HG02885 (cell line): ENCODE results near the gene ACSM2A.
"Not testable (repeated sequence)": the region's sequence is repeated elsewhere in the genome, so short reads cannot be mapped to it uniquely, and the experiment has no call there.

Source experiments
- ATAC-seq: cut with Tn5 transposase; IDR thresholded peaks from one replicate; pipeline ENCODE4 v1.9.1; 2021; ENCODE audit warnings: mild to moderate bottlenecking; ENCODE audit not compliant: unreplicated experiment, poor library complexity

ACSM2A gene, protein sequence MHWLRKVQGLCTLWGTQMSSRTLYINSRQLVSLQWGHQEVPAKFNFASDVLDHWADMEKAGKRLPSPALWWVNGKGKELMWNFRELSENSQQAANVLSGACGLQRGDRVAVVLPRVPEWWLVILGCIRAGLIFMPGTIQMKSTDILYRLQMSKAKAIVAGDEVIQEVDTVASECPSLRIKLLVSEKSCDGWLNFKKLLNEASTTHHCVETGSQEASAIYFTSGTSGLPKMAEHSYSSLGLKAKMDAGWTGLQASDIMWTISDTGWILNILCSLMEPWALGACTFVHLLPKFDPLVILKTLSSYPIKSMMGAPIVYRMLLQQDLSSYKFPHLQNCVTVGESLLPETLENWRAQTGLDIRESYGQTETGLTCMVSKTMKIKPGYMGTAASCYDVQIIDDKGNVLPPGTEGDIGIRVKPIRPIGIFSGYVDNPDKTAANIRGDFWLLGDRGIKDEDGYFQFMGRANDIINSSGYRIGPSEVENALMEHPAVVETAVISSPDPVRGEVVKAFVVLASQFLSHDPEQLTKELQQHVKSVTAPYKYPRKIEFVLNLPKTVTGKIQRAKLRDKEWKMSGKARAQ

GRCh38 chr16:20451364-20451763 lies at the start of gene ACSM2A:
Gene ACSM2A, plus strand, starts transcription at chr16:20451521. Its CDS starts 8,594 bp downstream, at chr16:20460115.
- ATAC-seq = not testable (repeated sequence)

GRCh38 chr16:20402651-20403050 lies 48.7 kb upstream of the ACSM2A start:
- no peak for ATAC-seq

DNA sequence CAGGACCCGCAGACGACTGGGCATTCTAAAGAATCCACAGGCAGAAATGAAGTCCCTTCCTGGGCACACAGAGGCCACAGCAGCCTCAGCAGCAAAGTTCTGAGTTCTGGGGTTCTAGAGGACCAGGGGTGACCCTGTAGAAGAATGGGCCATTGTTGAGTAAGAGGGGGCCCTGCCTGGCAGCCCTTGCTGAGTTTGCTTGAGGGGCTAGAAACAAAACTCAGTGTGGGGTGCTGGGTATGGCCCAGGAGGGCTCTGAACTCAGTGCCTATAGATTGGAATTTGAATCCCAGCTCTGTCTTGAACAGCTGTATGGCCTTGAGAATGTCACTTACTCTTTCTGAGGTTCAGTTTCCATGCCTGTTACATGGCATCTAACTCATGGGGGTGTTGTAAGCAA lies 46.7 kb upstream of the ACSM2A start, which contains the start of gene PDILT:
PDILT (minus strand) TSS at position 101 of the 400 bp plus-strand sequence. CDS start 5,437 bp downstream, outside the sequence.
- no peak for ATAC-seq

DNA sequence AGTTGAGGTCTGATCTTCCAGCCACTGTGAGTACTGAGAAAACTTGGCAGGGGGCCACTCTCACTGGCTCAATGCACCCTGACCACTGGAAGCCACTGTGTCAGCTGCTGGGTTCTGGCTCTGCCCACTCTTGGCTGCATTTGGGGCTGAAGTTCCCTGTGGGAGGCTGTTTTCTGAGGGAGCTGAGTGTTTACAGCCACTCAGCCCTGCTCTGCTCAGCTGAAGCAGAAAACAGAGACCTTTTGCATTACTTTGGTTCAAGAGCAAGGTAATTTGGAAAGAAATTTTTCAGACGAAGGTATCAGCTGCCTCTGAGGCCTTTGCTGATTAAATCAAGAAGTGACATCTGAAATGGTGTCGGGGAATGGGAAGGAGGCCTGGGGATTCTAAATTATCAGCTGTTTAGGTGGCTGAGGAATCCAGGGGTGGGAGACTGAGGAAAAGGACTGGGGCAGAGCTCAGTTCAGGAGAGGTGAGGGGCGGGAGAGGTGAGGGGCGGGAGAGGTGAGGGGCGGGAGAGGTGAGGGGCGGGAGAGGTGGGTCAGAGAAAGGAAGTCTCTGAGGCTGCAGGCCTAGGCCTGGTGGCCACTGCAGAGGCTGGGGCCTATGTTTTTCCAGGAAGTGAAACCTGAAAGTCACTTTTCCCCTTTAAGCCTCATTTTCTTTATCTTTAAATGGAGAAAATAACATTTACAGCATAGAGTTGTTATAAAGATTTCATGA lies 41.8 kb upstream of the ACSM2A start, which contains the start of gene ACSM5:
ACSM5 (plus strand) TSS at position 137 of the 723 bp plus-strand sequence. CDS start 1,951 bp downstream, outside the sequence.
- ATAC-seq = peak; percentile 51

GRCh38 chr16:20410121-20410723 lies 41.1 kb upstream of the ACSM2A start:
- ATAC-seq = peak; percentile 80

DNA sequence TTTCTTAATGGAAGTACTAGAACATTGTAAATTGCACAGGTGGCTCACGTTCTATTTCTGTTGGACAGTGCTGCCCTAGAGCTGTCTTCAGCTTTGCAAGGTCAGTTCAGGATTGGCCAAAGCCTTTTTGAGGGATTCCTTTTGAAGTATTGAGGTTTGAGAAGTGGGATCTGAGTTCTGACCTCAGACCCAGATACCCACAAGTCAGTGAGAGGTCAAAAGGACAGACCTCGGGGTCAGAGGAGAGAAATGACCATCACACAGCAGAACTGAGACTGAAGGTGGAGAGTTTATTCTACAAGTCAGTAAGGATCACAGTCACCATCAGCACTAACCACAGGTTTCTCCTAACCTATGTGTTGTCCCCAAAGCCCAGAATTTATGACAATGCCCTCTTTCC lies 40.3 kb upstream of the ACSM2A start:
- ATAC-seq = no peak

DNA sequence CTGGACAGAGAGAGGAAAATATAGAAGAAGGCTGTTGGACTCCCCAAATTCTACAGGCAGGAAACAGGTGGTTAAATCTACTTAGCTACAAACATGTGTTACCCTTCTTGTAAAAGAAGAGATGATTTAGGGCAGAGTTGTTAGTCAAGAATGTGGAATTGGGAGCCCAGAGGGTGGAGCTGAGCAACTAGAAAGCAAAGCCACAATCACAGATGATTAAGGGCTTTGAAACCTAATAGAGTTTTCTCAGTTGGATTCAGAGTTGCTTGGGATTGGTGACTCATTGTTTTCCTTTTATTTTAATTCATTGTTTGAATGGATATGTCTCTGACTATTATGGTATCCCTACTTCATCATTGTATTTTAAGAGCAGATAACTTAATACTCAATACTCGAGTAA lies 35.8 kb upstream of the ACSM2A start:
- ATAC-seq = no peak

- ATAC-seq = not testable (repeated sequence)
These were observed 32.2 kb upstream of the ACSM2A start for GRCh38 chr16:20419093-20419492.

DNA sequence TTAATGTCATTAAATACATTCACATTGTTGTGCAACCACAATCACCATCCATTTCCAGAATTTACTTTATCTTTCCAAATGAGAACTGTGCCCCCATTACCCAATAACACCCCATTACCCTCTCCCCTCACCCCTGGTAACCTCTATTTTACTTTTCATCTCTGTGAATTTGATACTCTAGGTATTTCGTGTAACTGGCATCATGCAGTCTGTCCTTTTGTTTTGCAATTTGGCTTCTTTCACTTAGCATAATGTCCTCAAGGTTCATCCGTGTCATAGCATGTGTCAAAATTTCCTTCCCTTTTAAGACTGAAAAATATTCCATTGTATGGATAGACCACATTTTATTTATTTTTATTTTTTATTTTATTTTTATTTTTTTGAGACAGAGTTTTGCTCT lies 29.6 kb upstream of the ACSM2A start:
- not testable (repeated sequence) for ATAC-seq

DNA sequence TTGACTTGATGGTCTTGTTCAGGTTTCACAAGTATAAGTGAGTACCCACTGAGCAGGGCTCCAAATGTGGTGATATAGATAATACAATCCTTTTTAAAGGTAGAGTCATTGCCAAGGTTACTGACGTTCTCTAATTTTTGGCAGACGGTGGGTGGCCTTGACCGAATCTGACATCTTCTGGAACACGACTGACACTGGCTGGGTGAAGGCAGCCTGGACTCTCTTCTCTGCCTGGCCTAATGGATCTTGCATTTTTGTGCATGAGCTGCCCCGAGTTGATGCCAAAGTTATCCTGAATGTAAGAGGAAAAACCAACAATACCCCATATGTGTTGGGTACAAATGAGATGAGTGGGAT lies 27.6 kb upstream of the ACSM2A start:
- not testable (repeated sequence) for ATAC-seq

DNA sequence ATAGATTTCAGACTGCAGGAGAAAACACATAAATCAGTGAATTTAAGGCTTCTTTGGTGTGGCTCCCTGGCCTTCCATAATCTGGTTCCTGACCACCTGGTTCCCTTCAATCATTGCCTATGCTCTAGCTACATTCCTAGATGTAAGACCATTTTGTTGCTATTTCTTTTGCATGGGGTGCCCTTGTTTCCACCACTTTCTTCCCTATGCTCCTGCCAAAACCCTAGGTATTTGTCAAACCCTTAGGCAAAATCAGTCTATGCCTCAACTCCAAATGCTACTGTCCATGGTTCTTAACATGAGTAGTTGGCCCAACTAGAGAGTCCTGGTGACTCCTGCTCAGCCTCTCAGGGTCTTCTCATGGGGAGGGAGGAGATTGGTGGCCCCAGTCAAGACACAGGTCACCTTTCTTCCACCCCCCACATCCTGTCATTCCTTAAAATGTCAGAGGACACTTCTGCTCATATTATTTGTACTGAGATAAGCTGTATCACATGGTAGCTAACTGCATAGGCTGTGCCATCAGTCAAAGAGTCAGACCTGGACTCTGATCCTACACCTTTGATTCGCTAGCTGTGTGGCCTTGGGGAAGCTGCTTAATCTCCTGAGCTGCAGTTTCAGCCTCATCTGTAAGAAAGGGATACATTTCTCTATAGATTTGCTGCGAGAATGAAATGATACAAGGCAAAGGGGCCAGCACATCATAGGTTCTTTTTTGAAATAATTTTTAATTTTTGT lies 27.0 kb upstream of the ACSM2A start:
- ATAC-seq = no peak

GRCh38 chr16:20427401-20427797 lies 23.9 kb upstream of the ACSM2A start:
- ATAC-seq = not testable (repeated sequence)

DNA sequence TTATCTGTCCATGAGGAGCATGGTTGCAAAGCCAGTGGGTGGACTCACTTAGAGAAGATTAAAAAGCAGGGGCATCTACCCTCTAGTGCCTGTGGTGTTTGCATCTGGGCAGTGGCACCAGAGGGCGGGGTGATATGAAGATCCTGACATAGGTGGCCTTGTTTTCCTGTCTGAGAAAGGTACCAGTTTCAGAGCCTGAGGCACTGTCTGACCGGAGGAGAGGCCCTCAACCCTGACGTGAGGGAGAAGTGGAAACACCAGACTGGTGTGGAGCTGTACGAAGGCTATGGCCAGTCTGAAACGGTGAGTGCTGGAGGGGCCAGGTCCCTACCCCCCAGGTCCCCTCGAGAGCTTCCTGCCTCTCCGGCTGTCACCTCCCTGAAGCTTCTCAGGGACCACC lies 21.8 kb upstream of the ACSM2A start:
- ATAC-seq = not testable (repeated sequence)

DNA sequence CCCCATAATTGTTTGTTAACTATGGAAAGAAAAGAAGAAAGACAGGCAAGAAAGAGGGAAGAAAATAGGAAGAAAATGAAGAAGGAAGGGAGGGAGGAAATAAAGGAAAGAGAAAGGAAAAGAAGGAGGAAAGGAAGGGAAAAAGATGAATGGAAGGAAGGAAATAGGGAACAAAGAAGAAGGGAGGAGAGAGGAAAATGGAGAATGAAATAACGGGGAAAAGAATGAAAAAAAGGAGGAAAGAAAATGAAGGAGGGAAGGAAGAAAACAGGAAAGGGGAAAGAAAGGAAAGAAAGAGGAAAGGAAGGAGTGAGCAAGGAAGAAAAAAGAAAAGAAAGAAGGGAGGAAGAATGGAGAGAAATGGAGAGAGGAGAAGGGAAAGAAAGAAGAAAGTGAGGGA lies 20.8 kb upstream of the ACSM2A start:
- not testable (repeated sequence) for ATAC-seq

DNA sequence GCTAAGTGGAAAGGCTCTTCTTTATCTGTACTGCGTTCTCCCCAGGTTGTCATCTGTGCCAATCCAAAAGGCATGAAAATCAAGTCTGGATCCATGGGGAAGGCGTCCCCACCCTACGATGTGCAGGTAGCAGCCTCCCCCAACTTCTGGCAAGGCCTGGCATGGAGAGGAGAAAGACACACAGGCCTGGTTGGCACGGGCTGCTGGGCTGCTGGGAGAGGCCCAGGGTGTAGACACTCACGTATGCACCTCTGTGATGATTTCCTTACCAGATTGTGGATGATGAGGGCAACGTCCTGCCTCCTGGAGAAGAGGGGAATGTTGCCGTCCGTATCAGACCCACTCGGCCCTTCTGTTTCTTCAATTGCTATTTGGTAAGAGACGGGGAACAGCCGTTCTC lies 20.4 kb upstream of the ACSM2A start:
- no peak for ATAC-seq

- ATAC-seq = not testable (repeated sequence)
These were observed 12.4 kb upstream of the ACSM2A start for GRCh38 chr16:20438950-20439349.

DNA sequence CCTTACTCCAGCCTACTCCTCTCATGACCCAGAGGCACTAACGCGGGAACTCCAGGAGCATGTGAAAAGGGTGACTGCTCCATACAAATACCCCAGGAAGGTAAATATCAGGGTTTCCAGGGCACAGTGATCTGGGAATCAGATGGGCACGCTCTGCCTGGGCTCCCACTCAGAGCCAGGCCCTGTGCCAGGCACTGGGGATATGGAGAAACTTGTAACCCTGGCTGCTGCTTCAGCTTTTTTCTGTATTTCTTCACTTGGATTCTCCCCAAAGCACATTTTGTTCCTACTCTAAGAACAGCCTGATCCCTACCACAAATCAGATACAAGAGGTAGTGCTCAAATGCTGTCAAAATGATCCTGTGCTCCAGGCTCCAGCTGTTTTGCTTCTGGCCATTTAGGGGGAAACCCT lies 11.5 kb upstream of the ACSM2A start:
- ATAC-seq = not testable (repeated sequence)

GRCh38 chr16:20440731-20441130 lies 10.6 kb upstream of the ACSM2A start:
- not testable (repeated sequence) for ATAC-seq

- no peak for ATAC-seq
These were observed 10.1 kb upstream of the ACSM2A start for GRCh38 chr16:20441191-20441590.

- ATAC-seq = not testable (repeated sequence)
These were observed 9.5 kb upstream of the ACSM2A start for GRCh38 chr16:20441859-20442258.
